SK-N-SH treated with all-trans-retinoic acid at 6 μM for 48 hours (cell line): ENCODE data around the gene SLC6A19.

Source experiments
- ATAC-seq: fragments of 200-7000 bp; cut with Tn5 transposase; 3 replicates; pipeline ENCODE4 v1.9.1; 2020; ENCODE audit warnings: mild to moderate bottlenecking, moderate library complexity
- ARNTL ChIP-seq: fragments of 450-650 bp; formaldehyde crosslinking; IDR thresholded peaks from 2 replicates; pipeline ENCODE4 v1.5.0; 2020; ENCODE audit warnings: low read depth, mild to moderate bottlenecking, moderate library complexity, borderline replicate concordance
- BACH2 ChIP-seq: fragments of 250-450 bp; sonication (Bioruptor Pico); IDR thresholded peaks from 2 replicates; pipeline ENCODE4 v1.9.0; 2021; ENCODE audit warnings: mild to moderate bottlenecking, borderline replicate concordance
- CSDC2 ChIP-seq: fragments of 250-450 bp; sonication (Bioruptor Pico); IDR thresholded peaks from 2 replicates; pipeline ENCODE4 v1.5.0; 2020; ENCODE audit warnings: mild to moderate bottlenecking, moderate library complexity
- GLIS3 ChIP-seq: fragments of 250-450 bp; sonication (Bioruptor Pico); IDR thresholded peaks from 2 replicates; pipeline ENCODE4 v1.5.0; 2020; ENCODE audit warnings: mild to moderate bottlenecking, moderate library complexity
- ISL1 ChIP-seq: fragments of 250-450 bp; sonication (Bioruptor Pico); IDR thresholded peaks from 2 replicates; pipeline ENCODE4 v2.1.2; 2022; ENCODE audit warnings: mild to moderate bottlenecking, moderate library complexity
- OSR1 ChIP-seq: fragments of 250-450 bp; sonication (Bioruptor Pico); IDR thresholded peaks from 2 replicates; pipeline ENCODE4 v1.8.0; 2022; ENCODE audit warnings: moderate library complexity, mild to moderate bottlenecking, inconsistent platforms
- RARB ChIP-seq: fragments of 250-450 bp; sonication (Bioruptor Pico); IDR thresholded peaks from 2 replicates; pipeline ENCODE4 v1.8.0; 2021; ENCODE audit warnings: mild to moderate bottlenecking, moderate library complexity
- SNAI2 ChIP-seq: fragments of 250-450 bp; sonication (Bioruptor Pico); IDR thresholded peaks from 2 replicates; pipeline ENCODE4 v1.5.0; 2020; ENCODE audit warnings: mild to moderate bottlenecking, moderate library complexity
- TOX ChIP-seq: fragments of 250-450 bp; sonication (Bioruptor Pico); IDR thresholded peaks from 2 replicates; pipeline ENCODE4 v1.8.0; 2021; ENCODE audit warnings: mild to moderate bottlenecking, moderate library complexity, borderline replicate concordance
- ZC3H10 ChIP-seq: fragments of 250-450 bp; sonication (Bioruptor Pico); IDR thresholded peaks from 2 replicates; pipeline ENCODE4 v1.5.1; 2021; ENCODE audit warnings: mild to moderate bottlenecking, moderate library complexity
- ZFP3 ChIP-seq: fragments of 250-450 bp; sonication (Bioruptor Pico); IDR thresholded peaks from 2 replicates; pipeline ENCODE4 v1.5.0; 2020; ENCODE audit warnings: mild to moderate bottlenecking, moderate library complexity
- ZNF565 ChIP-seq: fragments of 450-650 bp; formaldehyde crosslinking; conservative IDR thresholded peaks from 2 replicates; pipeline ENCODE4 v1.5.0; 2020; ENCODE audit warnings: low read depth, mild to moderate bottlenecking, moderate library complexity
- ZNF70 ChIP-seq: fragments of 450-650 bp; formaldehyde crosslinking; IDR thresholded peaks from 2 replicates; pipeline ENCODE4 v1.5.0; 2020; ENCODE audit warnings: mild to moderate bottlenecking, moderate library complexity
- ZNF8 ChIP-seq: fragments of 450-650 bp; formaldehyde crosslinking; IDR thresholded peaks from 2 replicates; pipeline ENCODE4 v1.5.0; 2020; ENCODE audit warnings: mild to moderate bottlenecking, moderate library complexity
- TF ChIP-seq, protein P1 (sequence below): fragments of 250-450 bp; sonication (Bioruptor Pico); IDR thresholded peaks from 2 replicates; pipeline ENCODE4 v1.8.0; 2021; ENCODE audit warnings: low read depth, mild to moderate bottlenecking, moderate library complexity, borderline replicate concordance
- TF ChIP-seq, protein P2 (sequence below): fragments of 250-450 bp; sonication (Bioruptor Pico); IDR thresholded peaks from 2 replicates; pipeline ENCODE4 v1.5.1; 2021; ENCODE audit warnings: mild to moderate bottlenecking, moderate library complexity
- TF ChIP-seq, protein P3 (sequence below): fragments of 250-450 bp; sonication (Bioruptor Pico); IDR thresholded peaks from 2 replicates; pipeline ENCODE4 v1.8.0; 2020; ENCODE audit warnings: mild to moderate bottlenecking, moderate library complexity, borderline replicate concordance
- TF ChIP-seq, protein P4 (sequence below): fragments of 250-450 bp; sonication (Bioruptor Pico); IDR thresholded peaks from 2 replicates; pipeline ENCODE4 v1.5.0; 2020; ENCODE audit warnings: mild to moderate bottlenecking, moderate library complexity

Gene SLC6A19

DNA sequence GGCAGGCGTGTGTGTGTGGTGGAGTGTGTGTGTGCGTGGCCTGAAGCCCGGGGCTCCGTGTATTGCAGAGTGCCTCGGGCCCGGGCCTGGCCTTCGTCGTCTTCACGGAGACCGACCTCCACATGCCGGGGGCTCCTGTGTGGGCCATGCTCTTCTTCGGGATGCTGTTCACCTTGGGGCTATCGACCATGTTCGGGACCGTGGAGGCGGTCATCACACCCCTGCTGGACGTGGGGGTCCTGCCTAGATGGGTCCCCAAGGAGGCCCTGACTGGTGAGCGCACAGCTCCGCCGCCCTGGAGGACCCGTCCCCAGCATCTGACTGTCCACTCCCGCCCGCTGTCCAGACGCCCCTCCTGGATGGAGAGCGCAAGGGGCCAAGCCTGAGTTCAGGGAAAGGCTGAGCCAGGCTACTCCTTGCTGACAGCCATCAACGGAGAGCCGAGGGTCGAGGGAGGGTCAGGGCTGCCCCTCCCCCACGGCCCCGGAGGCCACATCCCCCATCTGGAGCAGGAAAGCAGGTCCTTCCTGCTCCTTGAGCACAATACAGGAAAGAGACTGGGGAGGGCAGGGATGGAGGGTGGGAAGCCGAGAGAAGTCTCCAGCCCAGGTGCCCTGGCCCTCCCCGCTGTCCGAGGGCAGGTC is 42.2 kb downstream of the SLC6A19 start:
- no peak for TF ChIP-seq SNAI2 (CRISPR knock-in tag)
- TF ChIP-seq BACH2 (CRISPR knock-in tag), result no peak
- TF ChIP-seq ZC3H10 (CRISPR knock-in tag), result no peak
- ATAC-seq, result no peak

DNA sequence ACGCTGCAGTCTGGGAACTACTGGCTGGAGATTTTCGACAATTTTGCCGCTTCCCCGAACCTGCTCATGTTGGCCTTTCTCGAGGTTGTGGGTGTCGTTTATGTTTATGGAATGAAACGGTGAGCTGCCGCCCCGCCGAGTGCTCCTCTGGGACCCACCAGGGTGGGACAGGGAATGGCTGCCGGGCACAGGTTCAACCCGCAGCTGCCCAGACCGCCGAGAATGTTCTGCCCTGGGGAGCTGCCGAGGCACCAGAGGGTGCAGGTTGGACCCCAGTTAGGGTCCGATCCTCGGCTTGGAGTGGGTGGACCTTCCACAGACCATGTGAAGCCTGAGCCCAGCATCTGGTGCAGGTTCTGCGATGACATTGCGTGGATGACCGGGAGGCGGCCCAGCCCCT is 42.9 kb downstream of the SLC6A19 start:
- TF ChIP-seq CSDC2 (CRISPR knock-in tag) (no peak), SNAI2 (CRISPR knock-in tag) (no peak), ARNTL (CRISPR knock-in tag) (no peak), RARB (CRISPR knock-in tag) (no peak), BACH2 (CRISPR knock-in tag) (no peak), ZNF565 (CRISPR knock-in tag) (no peak), ZNF8 (CRISPR knock-in tag) (no peak), ZFP3 (CRISPR knock-in tag) (no peak), ISL1 (no peak), GLIS3 (CRISPR knock-in tag) (no peak)
- TF ChIP-seq, protein P1, sequence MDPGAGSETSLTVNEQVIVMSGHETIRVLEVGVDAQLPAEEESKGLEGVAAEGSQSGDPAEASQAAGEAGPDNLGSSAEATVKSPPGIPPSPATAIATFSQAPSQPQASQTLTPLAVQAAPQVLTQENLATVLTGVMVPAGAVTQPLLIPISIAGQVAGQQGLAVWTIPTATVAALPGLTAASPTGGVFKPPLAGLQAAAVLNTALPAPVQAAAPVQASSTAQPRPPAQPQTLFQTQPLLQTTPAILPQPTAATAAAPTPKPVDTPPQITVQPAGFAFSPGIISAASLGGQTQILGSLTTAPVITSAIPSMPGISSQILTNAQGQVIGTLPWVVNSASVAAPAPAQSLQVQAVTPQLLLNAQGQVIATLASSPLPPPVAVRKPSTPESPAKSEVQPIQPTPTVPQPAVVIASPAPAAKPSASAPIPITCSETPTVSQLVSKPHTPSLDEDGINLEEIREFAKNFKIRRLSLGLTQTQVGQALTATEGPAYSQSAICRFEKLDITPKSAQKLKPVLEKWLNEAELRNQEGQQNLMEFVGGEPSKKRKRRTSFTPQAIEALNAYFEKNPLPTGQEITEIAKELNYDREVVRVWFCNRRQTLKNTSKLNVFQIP (CRISPR knock-in tag), result no peak
- no peak for ATAC-seq

DNA sequence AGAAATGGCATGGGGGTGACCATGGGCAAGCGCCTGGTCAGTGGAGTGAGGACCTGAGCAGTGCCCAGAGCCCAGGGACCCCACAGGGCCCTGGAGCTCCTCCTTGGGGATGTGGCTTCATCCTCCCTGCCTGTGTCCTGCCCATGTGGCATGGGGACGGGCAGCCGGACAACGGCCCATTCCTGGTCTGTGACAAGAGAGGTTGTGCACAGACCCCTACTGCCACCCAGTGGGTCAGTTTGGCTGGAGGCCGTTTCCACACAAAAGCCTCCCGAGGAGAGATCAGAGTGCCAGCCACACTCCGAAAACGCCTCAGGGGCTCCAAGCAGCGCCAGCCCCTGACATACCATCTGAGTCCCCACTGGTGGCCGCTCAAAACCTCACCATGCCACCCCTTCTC is 43.6 kb downstream of the SLC6A19 start:
- TF ChIP-seq ZNF565 (CRISPR knock-in tag) (no peak), ZNF70 (CRISPR knock-in tag) (no peak), RARB (CRISPR knock-in tag) (no peak), ZFP3 (CRISPR knock-in tag) (no peak), GLIS3 (CRISPR knock-in tag) (no peak), SNAI2 (CRISPR knock-in tag) (no peak), ISL1 (no peak), OSR1 (CRISPR knock-in tag) (no peak), TOX (CRISPR knock-in tag) (no peak), ZNF8 (CRISPR knock-in tag) (no peak), CSDC2 (CRISPR knock-in tag) (no peak), ZC3H10 (CRISPR knock-in tag) (no peak), BACH2 (CRISPR knock-in tag) (no peak)
- TF ChIP-seq, protein P2, sequence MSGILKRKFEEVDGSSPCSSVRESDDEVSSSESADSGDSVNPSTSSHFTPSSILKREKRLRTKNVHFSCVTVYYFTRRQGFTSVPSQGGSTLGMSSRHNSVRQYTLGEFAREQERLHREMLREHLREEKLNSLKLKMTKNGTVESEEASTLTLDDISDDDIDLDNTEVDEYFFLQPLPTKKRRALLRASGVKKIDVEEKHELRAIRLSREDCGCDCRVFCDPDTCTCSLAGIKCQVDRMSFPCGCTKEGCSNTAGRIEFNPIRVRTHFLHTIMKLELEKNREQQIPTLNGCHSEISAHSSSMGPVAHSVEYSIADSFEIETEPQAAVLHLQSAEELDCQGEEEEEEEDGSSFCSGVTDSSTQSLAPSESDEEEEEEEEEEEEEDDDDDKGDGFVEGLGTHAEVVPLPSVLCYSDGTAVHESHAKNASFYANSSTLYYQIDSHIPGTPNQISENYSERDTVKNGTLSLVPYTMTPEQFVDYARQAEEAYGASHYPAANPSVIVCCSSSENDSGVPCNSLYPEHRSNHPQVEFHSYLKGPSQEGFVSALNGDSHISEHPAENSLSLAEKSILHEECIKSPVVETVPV, result no peak
- TF ChIP-seq, protein P1 (CRISPR knock-in tag), result no peak
- TF ChIP-seq, protein P3, sequence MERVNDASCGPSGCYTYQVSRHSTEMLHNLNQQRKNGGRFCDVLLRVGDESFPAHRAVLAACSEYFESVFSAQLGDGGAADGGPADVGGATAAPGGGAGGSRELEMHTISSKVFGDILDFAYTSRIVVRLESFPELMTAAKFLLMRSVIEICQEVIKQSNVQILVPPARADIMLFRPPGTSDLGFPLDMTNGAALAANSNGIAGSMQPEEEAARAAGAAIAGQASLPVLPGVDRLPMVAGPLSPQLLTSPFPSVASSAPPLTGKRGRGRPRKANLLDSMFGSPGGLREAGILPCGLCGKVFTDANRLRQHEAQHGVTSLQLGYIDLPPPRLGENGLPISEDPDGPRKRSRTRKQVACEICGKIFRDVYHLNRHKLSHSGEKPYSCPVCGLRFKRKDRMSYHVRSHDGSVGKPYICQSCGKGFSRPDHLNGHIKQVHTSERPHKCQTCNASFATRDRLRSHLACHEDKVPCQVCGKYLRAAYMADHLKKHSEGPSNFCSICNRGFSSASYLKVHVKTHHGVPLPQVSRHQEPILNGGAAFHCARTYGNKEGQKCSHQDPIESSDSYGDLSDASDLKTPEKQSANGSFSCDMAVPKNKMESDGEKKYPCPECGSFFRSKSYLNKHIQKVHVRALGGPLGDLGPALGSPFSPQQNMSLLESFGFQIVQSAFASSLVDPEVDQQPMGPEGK (CRISPR knock-in tag), result no peak
- TF ChIP-seq, protein P4, sequence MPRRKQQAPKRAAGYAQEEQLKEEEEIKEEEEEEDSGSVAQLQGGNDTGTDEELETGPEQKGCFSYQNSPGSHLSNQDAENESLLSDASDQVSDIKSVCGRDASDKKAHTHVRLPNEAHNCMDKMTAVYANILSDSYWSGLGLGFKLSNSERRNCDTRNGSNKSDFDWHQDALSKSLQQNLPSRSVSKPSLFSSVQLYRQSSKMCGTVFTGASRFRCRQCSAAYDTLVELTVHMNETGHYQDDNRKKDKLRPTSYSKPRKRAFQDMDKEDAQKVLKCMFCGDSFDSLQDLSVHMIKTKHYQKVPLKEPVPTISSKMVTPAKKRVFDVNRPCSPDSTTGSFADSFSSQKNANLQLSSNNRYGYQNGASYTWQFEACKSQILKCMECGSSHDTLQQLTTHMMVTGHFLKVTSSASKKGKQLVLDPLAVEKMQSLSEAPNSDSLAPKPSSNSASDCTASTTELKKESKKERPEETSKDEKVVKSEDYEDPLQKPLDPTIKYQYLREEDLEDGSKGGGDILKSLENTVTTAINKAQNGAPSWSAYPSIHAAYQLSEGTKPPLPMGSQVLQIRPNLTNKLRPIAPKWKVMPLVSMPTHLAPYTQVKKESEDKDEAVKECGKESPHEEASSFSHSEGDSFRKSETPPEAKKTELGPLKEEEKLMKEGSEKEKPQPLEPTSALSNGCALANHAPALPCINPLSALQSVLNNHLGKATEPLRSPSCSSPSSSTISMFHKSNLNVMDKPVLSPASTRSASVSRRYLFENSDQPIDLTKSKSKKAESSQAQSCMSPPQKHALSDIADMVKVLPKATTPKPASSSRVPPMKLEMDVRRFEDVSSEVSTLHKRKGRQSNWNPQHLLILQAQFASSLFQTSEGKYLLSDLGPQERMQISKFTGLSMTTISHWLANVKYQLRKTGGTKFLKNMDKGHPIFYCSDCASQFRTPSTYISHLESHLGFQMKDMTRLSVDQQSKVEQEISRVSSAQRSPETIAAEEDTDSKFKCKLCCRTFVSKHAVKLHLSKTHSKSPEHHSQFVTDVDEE (CRISPR knock-in tag), result no peak
- no peak for ATAC-seq
